Activated CD4-positive, alpha-beta T cell treated with anti-CD3 and anti-CD28 coated beads for 1 hour (primary cell): ENCODE data around the gene MMS22L.

Source experiments
- DNase-seq: peaks from one replicate; pipeline ENCODE4 v3.0.0-alpha.2; 2020

MMS22L gene

DNA sequence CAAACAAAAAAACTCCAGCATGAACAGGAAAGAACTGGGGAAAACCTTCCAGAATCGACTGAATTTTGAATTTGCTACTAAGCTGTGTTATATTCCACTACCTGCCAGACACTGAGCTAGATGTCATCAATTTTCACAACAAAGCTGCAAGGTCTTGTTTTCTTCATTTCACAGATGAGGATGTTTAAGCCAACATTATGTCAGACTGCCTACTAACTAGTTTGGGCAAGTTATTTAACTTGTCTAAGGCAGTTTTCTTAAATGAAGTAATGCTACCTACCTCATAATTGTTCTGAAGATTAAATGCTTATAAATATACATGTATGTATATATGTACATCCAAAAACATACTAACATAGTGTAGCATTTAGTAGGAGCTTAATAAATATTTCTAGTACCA, 144.4 kb downstream of the MMS22L start:
- DNase-seq = no peak

DNA sequence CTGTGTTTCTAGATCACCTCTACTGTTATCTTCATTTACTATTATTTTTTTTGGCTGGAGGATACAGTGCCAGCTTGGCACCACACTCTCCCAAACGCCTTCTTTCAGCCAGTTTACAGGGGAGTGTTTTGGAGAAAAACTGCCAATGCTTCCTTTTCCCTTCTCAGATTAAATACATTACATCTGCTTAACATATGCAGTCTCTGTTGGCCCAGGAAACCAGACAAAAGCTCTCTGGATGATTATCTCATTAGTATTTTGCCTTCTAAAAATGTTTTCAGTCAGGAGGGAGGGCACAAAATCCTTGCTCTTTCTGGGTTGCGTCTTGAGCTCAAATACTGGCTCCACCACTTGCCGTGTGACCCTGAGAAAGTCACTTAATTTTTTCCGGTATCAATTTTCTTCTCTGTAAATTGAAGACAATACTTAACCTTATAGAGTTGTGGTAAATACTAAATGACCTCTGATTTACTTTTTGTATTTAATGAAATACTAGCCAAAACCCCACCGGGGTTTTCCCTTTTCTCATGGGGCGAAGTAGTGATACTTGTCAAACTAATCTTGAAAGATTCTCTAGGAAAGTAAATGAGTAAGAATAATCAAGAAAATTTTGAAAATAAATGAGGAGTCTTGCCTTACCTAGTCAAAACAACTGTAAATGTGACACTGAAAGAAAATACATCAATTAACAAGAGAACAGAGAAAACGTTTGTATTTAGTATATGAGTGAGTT, 146.2 kb downstream of the MMS22L start:
- DNase-seq = no peak

DNA sequence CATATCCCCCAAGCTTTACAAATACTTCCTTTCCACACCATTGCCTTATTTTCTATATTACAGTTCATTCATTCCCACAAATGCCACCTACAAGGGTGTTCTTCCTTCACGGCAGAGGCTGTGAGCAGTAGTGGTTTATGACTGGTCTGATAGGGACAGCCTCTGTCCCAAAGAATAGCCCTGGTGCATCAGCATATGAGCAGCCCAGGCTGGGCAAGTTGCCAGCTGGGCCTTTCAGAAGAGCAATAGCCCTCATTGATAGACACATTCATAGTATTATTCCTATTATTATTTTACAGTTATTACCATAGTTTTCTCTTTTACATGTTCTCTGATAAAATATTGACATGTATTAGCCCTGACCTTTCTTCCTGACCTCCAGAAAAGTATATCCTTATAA, 149.9 kb downstream of the MMS22L start:
- no peak for DNase-seq

DNA sequence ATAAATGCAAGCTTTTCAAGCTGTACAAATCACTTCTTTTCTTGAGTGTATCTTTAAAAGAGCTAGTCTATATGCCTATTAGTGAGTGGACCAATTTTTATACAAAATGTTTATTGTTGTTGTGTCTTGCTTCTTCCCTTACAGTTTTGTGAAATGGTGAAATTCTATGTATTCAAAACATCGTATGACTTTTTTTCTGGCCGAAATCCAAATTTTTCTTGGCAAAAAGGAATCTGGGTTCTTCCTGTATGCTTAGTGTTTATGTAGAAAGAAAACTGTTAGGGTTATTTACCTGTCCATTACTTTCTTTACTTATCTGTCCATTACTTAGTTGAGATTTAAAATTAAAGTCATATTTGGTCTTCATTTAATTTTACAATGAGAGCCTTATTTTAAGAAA, 153.9 kb downstream of the MMS22L start:
- DNase-seq = no peak

DNA sequence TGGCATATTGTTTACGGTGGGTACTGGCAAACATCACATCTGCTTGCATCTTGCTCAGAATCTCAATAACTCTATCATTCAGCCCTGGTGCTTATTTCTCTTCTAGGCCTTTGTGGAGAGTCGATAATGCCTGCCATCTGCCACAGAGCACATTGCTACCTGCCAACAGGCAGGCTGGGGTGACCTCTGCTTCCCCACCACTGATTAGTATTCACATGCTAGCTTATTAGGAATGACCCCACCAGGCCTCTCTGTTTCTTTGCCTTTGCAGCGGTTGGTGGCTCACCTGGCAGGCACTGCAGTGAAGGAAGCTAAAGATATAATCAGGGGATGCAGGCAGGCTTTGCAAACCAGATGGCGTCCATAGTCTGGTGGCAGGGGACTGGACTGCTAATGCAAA, 154.5 kb downstream of the MMS22L start:
- DNase-seq = no peak

DNA sequence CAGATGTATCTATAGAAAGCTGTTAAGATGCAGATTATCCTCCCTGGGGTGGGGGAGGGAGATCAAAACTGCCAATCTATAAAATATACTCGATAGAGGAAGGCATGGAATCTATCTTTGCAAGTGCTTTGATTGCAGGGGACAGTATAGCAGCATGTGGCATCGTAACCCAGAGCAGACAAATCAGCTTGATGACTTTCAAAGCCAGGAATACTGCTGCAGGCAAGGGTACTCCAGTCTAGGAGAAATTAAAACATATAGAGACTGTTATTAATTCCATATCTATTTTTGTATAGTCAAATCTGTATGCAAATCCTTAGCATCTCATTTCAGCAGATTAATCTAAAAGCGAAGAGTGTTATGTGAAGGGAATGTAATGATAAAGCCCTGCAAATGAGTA, 159.4 kb downstream of the MMS22L start:
- no peak for DNase-seq

DNA sequence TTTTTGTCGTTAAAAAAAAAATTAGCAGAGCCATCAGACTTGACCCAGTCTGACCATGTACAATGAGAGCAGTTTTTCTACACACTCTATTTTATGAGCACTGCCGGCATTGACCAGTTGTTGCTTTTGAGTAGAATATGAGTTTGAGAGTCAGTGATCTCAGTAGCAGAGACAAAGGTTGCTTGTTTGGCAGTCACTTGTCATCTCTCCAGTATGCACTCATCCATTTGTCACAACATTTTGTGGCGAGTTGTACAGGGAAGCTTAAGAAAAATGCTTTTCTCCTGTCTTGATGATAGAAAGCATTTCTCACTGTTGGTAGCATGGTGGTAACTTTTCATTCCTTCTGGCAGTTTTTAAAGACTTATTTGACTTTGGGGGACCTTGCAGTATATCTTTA, 159.9 kb downstream of the MMS22L start:
- no peak for DNase-seq

DNA sequence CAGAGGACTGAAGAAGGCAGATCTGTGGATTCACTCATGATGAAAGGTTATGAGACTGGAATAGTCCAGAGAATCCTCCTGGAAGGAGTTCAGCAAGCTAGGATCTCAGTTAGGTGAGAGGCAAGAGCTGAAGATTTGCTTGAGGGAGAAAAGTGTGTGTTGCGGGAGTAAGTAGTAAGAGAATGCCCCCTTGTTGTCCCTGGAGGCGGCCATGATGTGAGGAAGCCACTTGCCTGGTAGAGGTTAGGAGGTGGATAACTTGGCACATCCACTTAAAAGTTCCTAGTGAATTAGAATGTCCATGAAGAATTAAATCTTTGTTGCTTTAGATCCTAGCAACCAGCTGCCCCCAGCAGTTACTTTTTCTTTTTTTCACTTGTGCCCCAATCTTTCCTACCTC, 162.5 kb downstream of the MMS22L start:
- DNase-seq = no peak

DNA sequence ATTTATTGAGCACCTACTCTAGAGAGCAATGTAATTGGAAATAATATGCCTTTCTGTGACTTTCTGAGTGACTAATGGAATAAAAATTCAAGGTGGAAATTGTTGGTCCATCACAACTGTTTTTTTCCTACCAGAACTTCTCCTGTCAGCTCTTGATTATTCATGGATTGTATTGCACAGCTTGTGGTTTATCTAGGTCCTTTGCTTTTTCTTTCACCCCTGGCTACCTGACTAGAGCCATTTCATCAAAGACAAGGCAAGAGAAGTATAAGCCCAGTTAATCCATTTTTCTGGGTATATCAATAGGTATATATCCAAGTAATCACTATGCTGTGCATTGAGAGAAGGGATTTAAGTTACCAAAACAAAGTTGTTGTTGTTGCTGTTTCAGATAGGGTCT, 168.4 kb downstream of the MMS22L start:
- no peak for DNase-seq

DNA sequence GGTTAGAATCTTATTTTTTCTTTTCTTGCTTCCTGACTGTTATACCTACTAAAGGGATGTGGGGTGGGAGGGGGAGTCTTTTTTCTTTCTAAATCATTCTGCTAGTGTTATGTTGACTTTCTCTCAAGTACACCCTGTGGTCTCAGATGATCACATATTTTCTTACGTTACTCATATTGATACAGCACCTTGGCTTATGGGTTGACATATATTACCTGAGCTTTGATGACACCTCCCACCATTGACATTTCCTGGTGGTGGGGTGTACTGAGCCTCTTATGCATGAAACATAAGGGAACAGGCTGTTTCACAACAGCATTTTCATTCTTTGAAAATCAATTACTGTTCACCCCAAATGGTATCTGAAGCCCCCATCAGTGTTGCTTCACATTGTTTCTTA, 169.8 kb downstream of the MMS22L start:
- no peak for DNase-seq

DNA sequence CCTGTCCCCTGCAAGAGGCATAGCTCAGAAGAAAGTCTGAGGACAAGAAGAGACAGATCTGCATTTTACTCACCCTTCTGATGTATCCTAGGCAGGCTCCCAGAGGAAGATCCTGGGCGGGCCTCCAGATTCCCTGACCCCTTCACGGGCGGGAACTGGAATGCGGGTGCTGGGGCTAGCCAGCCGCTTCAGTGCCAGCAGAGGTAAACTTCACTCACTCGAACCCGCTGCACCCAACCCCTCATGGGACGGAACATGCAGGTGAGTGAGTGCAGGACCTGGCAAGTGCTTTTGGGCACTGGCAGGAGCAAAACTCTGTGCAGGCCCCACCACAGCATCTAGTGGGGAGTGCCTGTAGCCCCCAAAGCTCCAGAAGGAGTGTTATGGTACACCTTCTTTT, 171.8 kb downstream of the MMS22L start:
- no peak for DNase-seq

DNA sequence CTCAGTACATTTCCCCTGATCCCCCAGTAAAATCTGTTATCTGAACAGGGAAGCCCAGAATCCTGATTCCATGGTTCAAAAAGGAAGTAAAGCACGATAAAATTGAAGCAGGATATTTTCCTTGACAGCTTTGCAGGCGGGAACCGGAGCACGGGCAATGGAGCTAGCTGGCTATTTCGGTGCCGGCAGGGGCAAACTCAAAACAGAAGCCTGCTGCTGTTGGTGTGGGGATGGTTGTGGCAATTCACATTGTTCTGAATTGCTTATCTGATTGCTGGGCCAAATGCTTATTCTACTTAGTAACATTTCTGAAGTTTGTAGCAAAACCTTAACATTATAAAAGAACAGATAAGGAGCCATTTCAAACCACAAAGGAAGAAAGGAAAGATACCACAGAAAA, 172.4 kb downstream of the MMS22L start:
- DNase-seq = no peak

DNA sequence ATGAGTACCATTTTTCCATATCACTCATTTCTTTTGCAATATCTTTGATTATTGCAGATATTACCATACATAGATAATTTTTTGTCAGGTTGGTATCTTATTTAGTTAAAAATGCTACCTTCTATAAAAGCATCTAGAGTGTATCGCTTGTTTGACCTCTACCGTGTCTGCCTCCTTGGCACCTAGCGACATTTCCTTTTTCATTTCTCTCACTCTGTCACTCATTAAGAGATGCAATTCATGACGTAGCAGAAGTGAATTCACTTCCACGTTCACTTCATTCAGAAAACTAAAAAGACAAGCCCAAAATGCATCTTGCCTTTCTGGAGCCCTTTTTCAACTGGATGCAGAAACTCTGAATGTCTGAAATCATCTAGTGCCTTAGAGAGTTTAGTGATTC, 172.9 kb downstream of the MMS22L start:
- no peak for DNase-seq

DNA sequence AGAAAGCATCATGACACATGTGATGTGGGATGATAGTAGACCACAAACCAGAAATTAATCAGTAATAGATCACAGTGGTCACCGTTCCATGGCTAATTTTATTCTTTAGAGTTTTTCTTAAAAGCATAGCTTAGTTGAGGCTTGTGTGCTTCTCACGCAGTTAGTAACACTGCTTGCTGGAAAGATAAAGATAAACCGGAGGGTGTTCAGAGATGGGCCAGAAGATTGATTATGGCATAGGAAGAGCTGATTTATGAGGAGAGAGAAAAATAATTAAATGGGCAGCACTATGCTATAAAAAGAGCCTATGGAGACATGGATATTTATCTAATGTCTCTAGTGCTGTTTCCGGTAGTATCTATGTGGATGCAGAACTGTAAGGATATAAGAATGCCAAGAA, 173.6 kb downstream of the MMS22L start:
- DNase-seq = no peak

DNA sequence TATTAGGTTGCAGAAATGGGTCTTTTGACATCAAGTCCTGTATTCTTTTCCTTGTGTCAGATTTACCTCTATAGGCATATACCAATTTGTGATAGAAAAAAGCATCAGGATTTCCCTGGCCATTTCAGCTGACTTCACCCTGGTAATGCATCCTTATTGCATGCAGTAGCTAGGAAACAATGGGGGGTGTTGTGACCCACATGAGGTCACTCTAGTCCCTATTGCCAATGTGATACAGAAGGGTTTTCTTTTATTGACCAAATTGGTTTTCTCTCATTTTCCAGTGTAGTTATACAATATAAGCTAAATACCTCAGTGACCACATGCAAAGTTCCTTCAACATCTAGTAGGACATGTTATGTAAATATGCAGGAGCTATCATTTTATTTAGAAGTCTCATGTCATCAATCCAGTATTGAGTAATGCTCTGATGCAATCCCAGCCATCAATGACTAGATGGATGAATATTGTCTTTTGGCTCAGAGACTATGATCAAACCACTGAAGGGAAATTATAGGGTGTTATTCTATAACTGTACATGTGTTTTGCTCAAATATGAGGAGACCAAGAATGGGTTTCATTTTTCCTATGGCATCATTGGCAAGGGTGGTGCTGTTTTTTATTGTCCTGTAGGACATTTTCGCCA, 180.7 kb downstream of the MMS22L start:
- no peak for DNase-seq

DNA sequence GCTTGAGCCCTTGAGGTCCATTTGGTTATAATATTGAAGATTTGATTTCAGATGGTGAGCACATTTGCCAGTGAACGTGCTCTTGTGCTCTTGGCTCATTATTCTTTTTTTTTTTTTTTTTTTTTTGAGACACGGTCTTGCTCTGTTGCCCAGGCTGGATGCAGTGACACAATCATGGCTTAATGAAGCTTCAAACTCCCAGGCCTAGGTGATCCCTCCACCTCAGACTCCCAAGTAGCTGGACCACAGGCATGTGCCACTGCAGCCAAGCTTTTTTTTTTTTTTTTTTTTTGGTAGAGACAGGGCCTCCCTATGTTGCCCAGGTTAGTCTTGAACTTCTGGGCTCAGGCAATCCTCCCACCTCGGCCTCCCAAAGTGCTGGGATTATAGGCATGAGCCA, 182.3 kb downstream of the MMS22L start:
- DNase-seq = no peak

DNA sequence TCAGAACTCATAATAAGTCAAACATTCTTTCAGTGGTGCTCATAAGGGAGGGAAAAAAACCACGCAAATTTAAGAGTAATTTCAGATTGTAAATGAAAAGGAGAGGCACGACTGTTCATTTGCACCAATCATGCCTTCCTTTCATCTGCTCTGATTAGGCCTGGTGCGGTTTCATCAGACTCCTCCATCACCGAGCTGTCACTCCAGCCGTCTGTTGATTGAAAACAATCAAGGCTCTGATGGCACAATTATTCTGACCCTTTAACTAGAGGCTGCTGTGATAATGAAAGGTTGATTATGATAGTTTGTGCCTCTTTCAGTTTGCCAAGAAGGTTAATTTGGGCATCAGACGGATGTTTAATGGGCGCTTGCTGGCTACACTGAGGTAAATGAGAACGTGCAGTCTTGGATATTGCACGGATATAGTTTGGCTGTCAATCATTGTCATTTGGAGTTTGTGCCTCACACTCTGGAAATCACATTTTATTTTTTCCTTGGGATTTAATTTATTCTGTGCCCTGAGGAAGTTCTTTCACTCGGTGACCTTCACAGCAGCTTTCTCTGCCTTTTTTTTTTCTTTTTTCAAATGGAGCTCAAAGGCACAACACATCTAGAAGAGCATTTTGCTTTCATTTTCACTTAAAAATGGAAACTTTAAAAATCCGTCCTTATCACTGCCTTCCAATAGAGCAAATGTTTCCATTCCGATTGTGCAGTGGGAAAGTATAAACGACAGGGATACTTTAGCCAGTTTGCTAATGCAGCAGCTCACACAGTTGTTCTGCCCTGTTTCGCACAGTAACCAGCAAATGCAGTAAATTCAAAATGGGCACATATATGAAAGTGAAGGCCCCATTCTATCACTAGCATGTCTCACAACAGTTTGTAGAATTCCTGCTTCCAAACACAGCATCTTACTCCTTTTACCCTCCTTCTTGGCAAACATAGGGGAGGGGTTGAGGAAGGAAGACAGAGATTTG, 185.7 kb downstream of the MMS22L start:
- no peak for DNase-seq

DNA sequence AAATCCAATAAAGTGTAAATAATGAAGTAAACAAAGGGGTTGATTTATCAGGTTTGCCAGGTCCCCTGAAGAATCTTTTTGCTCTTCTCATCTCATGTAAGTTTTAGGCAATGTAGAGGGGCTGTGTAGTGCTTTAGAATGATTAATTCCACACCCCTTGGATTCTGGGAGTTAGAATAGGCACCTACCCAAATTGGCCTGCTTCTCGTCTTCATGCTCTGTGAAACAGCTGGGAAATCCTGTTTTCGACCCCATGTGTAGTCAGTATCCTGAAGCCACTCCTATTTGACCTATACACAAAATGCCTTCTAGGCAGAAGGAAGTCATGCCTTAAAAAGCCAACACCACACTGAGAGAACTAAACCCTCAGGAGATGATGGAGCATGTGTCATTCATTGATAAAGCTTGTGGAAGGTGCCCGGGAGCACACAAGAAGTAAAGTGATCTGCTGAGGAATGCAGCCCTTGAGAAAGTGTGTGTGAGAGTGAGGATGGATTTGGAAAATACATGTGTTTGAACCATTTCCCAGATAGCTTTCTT, 187.6 kb downstream of the MMS22L start:
- no peak for DNase-seq

DNA sequence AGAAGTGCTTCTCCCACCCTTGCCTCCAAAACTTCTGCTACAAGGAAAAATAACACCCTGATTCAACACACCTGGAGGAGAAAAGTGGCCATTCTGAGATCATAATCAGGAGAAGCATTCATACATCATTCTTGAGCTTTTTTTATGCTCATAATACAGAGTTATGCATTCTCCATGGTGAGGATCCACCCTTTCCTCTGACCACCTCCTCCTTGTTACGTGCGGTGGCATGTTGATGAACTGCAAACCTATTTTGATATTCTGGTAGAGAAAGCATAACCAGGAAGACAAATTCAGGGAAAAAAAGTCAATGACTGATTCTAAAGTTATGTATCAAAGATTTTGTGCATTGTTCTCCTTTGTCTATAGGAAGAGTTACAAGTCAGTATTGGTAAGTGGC, 188.6 kb downstream of the MMS22L start:
- no peak for DNase-seq

DNA sequence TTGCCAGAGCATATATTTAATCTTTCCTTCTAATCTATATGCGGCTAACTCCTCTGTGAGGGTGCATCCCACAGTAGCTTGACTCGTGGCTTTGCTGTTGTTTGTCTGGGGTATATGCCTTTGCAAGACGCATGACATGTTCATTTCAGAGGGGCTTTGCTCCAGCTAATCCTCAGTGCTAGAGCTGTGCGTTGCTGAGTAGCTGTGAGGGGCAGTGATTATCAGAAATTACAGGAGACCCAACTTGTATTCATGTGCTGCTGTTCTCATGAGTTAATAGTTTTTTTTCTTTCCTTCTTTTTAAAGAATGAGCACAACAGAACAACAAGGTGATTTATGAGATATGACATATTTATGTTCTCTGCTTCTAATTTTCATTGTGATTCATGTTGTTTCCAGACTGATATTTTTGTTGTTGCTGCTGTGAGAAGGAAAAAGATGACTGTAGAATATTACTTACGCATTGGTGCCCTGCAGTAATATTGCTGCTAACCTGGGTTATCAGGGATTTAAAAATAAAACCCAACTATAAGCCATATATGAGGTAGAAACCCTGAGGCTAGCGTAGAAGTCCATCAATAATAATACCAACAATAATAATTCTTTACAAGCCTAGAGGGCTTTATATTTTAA, 190.2 kb downstream of the MMS22L start:
- DNase-seq = no peak
